DMS153 treated with DMSO at 0.1 percent for 48 hours (cell line): Measurements from ENCODE around the gene KHSRP.

Experiments used
- DNase-seq: peaks from one replicate; lab custom pipeline; 2025; ENCODE audit not compliant: unreplicated experiment; lab: John Stamatoyannopoulos, UW

The KHSRP gene

DNA sequence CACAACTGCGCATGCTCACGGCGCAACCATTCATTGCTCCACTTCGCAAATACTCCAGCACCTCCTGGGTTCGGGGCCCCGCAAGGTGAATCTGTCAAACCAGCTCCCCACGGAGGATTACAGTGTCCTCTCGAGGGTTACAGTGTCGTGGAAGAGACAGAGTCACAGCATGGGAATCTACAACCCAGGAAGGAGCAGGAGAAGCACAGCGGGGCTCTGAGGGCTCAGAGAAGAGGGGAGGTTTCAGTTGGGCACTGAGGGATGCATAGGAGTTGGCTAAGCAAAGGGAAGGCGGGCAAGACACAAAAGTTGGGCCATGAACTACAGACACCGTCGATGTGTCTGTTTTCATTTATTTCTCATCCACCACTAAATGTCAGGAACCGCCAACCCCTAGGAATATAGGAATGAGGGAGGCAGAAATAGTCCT lies 30.6 kb downstream of the KHSRP start:
- no peak for DNase-seq

GRCh38 chr19:6393074-6393982 lies 31.3 kb downstream of the KHSRP start, which contains the start of gene GTF2F1:
GTF2F1 (minus strand) TSS chr19:6393164; CDS start chr19:6392995, 169 bp downstream.
- peak; percentile 88 for DNase-seq

- no peak for DNase-seq
Observed at GRCh38 chr19:6392221-6393073, 32.2 kb downstream of the KHSRP start.

DNA sequence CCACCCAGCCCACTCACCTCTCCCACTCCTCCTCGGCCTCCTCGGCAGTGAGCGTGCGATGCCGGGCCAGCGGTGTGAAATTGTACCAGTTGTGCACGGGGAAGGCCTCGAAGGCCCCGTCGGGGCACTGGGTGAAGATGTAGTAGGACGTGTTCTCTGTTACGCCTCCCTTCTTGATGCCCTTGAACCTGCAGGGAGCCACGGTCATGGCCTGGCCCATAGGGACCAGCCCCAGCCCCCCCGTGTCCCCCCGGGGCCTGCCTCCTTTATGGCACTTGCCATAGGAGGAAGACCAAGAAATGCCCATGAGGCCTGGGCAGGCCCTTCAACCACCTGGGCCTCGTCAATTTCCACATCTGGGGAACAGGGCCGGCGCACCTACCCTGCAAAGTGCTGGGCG lies 37.2 kb downstream of the KHSRP start:
- DNase-seq, result no peak

GRCh38 chr19:6384381-6384780 lies 40.2 kb downstream of the KHSRP start:
- DNase-seq, result no peak

- no peak for DNase-seq
Observed at GRCh38 chr19:6383188-6383587, 41.4 kb downstream of the KHSRP start.

DNA sequence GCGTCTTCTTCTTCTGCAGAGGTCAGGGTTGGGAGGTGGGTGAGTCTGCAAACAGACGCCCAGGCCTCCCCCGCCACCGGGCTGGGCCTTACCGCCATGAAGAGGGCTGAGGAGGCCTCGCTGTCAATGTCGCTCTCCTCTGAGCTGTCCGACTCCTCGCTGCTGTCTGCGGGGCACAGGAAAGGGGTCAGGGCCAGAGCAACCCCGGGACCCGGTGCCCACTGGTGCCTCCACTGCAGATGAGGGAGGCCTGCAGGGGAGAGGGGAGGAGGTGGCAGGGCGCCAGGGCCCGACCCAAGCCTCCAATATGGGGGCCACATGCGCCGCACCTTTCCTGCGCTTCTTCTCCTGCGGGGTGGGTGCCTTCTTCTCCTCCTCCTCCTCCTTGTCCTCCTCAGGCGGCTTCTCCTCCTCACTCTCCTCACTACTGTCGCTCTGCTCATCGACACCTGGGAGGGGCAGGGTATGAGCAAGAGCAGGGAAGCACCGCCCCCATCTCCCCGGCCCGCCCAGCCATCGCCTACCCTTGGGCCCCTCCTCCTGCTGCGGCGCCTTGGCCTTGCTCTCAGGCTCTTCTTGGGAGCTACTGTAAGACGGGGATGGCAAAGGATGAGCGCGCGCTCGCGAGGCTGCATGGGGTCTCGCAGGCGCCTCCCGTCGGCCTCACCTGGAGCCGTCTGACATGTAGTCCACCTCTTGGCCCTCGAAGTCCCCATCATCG lies 43.4 kb downstream of the KHSRP start:
- DNase-seq, result no peak

DNA sequence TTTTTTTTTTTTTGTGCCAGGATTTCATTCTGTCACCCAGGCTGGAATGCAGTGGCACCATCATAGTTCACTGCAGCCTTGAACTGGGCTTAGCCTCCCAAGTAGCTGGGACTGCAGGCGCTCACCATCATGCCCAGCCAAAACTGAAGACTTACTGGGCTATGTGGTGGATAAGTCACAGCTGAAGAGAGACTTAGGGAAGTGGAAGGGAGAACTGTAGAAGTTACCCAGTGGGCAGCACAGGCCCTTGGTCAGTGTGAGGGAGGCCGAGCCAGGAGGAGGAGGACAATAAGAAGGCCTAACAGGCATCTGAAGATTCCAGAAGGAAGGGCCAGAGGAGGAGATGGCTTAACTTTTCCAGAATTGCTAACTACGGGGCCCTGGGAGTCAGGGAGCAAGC lies 44.9 kb downstream of the KHSRP start:
- no peak for DNase-seq

DNA sequence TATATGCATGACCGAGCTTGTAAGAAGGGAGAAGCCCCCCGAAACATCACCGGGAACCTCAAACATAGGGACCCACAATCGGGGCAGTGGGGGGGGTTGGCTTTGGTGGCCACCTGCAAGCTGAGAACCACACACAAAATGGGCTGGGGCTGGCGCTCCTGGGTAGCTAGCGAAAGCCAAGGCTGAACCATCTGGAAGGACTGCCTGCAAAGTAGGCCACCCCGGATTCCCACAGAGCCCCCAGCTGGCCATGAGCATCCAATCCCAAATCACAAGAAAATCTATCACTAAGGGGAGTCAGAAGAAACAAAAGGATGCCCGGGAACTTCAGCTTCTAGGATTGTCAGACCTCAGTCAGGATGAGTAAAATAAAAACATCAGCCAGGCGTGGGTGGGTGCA lies 46.1 kb downstream of the KHSRP start:
- DNase-seq, result no peak

DNA sequence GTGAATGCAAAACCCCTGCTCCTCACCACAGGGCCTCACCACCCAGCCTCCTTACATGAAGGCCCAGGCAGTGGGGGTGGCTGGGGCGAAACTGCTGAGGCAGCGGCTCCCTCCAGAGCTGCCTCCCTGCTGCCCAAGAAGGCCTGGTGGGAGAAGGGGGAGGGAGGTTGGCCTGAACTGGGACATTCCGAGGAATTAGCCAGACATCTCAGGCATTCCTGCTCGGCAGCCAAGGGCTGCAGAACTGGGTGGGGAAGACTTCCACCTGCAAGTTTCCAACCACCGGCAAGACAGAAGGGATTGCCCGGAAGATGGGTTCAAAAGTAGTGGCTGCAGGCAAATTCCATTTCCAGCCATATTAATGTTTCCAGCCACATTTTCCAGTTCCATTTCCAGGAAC lies 46.6 kb downstream of the KHSRP start:
- no peak for DNase-seq

DNA sequence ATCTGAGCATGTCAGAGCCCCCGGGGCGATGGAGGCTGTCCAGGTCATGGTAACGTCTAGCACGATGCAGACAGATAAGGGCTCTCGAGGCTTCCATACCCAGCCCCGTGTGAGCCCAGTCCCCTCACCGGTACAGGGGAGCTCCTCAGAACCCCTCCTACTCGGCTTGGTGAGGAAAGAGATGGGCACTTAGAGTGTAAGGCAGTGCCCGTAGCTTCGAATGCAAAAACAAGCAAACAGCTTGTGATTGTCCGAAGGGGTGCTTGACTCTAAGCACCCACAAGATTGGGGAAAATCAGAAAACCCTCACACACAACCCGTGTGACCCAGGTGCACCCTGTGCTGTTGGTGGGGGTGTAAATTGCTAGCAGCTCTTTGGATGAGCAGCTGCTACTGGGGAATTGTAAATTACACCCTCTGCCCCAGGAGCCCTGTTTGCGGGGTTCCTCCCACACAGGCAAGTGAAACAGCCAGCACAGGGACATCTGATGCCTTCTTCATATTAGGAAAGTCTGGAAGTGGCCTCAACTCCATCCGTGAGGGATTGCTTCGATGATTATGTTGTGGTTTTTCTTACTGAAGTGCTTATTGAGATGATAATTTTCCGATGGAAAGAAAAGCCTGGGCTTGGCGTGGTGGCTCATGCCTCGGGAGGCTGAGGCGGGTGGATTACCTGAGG lies 48.0 kb downstream of the KHSRP start:
- DNase-seq, result no peak

GRCh38 chr19:6375411-6376010 lies 49.1 kb downstream of the KHSRP start, which contains the start of gene PSPN:
PSPN (minus strand) TSS chr19:6375933; CDS start chr19:6375849, 84 bp downstream.
- no peak for DNase-seq

- DNase-seq, result no peak
Observed at GRCh38 chr19:6374711-6375410, 49.8 kb downstream of the KHSRP start.

- DNase-seq, result no peak
Observed at GRCh38 chr19:6374161-6374709, 50.4 kb downstream of the KHSRP start.

DNA sequence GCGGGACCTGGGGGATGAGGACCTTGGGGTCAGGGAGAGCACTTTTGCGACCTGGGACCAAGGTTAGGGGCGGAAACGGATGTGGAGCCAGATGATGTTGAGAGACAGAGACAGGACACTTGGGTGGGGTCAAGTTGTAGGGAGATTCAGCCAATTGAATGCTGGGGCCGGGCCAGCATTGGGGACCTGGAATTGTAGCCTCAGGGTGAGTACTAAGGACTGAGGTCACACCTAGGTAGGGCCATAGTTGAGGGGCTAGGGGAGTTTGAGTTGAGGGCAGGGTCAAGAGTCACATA lies 50.9 kb downstream of the KHSRP start:
- DNase-seq, result no peak

DNA sequence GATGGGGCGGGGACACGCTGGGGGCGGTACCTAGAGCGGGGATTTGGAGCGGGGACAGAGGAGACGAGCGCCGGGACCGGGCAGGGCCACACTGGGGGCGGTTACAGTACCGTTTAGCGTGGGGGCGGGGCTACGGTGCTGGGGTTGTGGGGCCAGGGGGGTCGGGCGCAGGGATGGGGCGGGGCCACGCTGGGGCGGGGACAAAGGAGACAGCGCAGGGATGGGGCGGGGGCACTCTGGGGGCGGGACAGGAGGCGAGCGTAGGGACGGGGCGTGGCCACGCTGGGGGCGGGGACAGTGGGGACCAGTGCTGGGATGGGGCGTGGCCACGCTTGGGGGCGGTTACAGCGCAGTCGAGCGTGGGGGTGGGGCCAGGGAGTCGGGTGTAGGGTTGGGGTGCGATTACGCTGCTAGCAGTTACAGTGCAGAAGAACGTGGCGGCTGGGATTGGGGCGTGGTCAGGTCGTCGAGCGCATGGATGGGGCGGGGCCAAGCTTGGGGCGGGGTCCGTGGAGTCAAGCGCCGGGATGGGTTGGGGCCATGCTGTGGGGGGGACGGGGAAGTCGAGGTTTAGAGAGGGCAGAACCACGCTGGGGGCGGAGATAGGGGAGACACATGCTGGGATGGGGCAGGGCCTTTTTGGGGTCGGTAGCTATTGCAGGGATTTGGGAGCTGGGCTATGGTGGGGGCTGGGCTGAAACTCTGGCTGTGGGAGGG lies 51.4 kb downstream of the KHSRP start:
- peak; percentile 94 for DNase-seq

DNA sequence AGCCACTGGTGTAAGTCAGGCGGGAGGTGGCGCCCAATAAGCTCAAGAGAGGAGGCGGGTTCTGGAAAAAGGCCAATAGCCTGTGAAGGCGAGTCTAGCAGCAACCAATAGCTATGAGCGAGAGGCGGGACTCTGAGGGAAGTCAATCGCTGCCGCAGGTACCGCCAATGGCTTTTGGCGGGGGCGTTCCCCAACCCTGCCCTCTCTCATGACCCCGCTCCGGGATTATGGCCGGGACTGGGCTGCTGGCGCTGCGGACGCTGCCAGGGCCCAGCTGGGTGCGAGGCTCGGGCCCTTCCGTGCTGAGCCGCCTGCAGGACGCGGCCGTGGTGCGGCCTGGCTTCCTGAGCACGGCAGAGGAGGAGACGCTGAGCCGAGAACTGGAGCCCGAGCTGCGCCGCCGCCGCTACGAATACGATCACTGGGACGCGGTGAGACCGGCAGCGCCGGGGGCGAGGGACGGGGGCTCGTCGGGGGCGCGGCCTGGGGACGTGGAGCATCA lies 52.0 kb downstream of the KHSRP start, which contains the start of gene ALKBH7:
Gene ALKBH7, plus strand, starts transcription at position 201 of the 502 bp plus-strand sequence. Its CDS starts 27 bp downstream, at position 228.
- DNase-seq, result peak; percentile 99

GRCh38 chr19:6364353-6364752 lies 60.3 kb downstream of the KHSRP start:
- no peak for DNase-seq
